NCI-H82 treated with DMSO at 0.1 percent for 48 hours (cell line): ENCODE data around the gene WDTC1.
"Not testable (repeated sequence)": the region's sequence is repeated elsewhere in the genome, so short reads cannot be mapped to it uniquely, and the experiment has no call there.

ENCODE experiments used
- DNase-seq: peaks from one replicate; lab custom pipeline; 2025; ENCODE audit not compliant: unreplicated experiment; lab: John Stamatoyannopoulos, UW

Gene WDTC1

GRCh38 chr1:27243665-27244064 is 9.2 kb downstream of the WDTC1 start:
- peak; percentile 95 for DNase-seq

GRCh38 chr1:27246194-27246593 is 11.8 kb downstream of the WDTC1 start:
- DNase-seq = no peak

GRCh38 chr1:27253596-27253995 is 19.2 kb downstream of the WDTC1 start:
- DNase-seq = no peak

- DNase-seq = no peak
Measured at GRCh38 chr1:27255136-27255535, 20.7 kb downstream of the WDTC1 start.

GRCh38 chr1:27257155-27257554 is 22.7 kb downstream of the WDTC1 start:
- DNase-seq = no peak

- no peak for DNase-seq
Measured at GRCh38 chr1:27258598-27258997, 24.2 kb downstream of the WDTC1 start.

GRCh38 chr1:27267153-27267552 is 32.7 kb downstream of the WDTC1 start:
- DNase-seq = no peak

GRCh38 chr1:27269276-27269675 is 34.8 kb downstream of the WDTC1 start:
- DNase-seq = no peak

- DNase-seq = no peak
Measured at GRCh38 chr1:27274204-27274603, 39.8 kb downstream of the WDTC1 start.

GRCh38 chr1:27275696-27276095 is 41.3 kb downstream of the WDTC1 start:
- no peak for DNase-seq

GRCh38 chr1:27284425-27285273 is 50.2 kb downstream of the WDTC1 start:
- peak; percentile 80 for DNase-seq

GRCh38 chr1:27285274-27285660 is 50.8 kb downstream of the WDTC1 start:
- DNase-seq = no peak

- not testable (repeated sequence) for DNase-seq
Measured at GRCh38 chr1:27285821-27286220, 51.4 kb downstream of the WDTC1 start.

GRCh38 chr1:27289125-27289524 is 54.7 kb downstream of the WDTC1 start:
- not testable (repeated sequence) for DNase-seq

- no peak for DNase-seq
Measured at GRCh38 chr1:27290581-27290980, 56.1 kb downstream of the WDTC1 start.

GRCh38 chr1:27292106-27292505 is 57.7 kb downstream of the WDTC1 start:
- no peak for DNase-seq

- DNase-seq = no peak
Measured at GRCh38 chr1:27293915-27294314, 59.5 kb downstream of the WDTC1 start.

- no peak for DNase-seq
Measured at GRCh38 chr1:27296773-27297291, 62.4 kb downstream of the WDTC1 start.

GRCh38 chr1:27297903-27298302 is 63.5 kb downstream of the WDTC1 start:
- DNase-seq = no peak

- no peak for DNase-seq
Measured at GRCh38 chr1:27298632-27299384, 64.4 kb downstream of the WDTC1 start.

- no peak for DNase-seq
Measured at GRCh38 chr1:27299385-27300271, 65.2 kb downstream of the WDTC1 start.
